Stimulated activated CD4-positive, alpha-beta T cell treated with anti-CD3 and anti-CD28 coated beads, Interleukin-1b, Interleukin-23, amount 100 ng/mL, for 1 hour (primary cell): ENCODE measurements around the gene PASK.
"Not testable (repeated sequence)": the region's sequence is repeated elsewhere in the genome, so short reads cannot be mapped to it uniquely, and the experiment has no call there.

Source experiments
- DNase-seq, 2 donors: peaks; one replicate each; pipeline ENCODE4 v3.0.0-alpha.2; 2020; ENCODE audit warnings: low read depth in 2 of 2

The PASK gene

GRCh38 chr2:241148891-241149674 lies at the start of gene PASK:
PASK (minus strand) TSS chr2:241149472; CDS start chr2:241143032, 6,440 bp downstream.
- DNase-seq, result peak; percentile 71 to 74

GRCh38 chr2:241198381-241199279 lies 49.4 kb upstream of the PASK start:
- DNase-seq, result no peak

GRCh38 chr2:241197947-241198346 lies 48.7 kb upstream of the PASK start:
- no peak for DNase-seq

- DNase-seq, result not testable (repeated sequence)
Observed at GRCh38 chr2:241197246-241197645, 48.0 kb upstream of the PASK start.

- no peak for DNase-seq
Observed at GRCh38 chr2:241195506-241196130, 46.3 kb upstream of the PASK start.

GRCh38 chr2:241194811-241195210 lies 45.5 kb upstream of the PASK start:
- no peak for DNase-seq

- no peak for DNase-seq
Observed at GRCh38 chr2:241193271-241193670, 44.0 kb upstream of the PASK start.

GRCh38 chr2:241191081-241191480 lies 41.8 kb upstream of the PASK start:
- no peak for DNase-seq

- no peak for DNase-seq
Observed at GRCh38 chr2:241190291-241190981, 41.2 kb upstream of the PASK start.

- DNase-seq, result no peak
Observed at GRCh38 chr2:241189856-241190201, 40.6 kb upstream of the PASK start.

GRCh38 chr2:241189093-241189855 lies 40.0 kb upstream of the PASK start:
- no peak for DNase-seq

- DNase-seq, result no peak
Observed at GRCh38 chr2:241188361-241189092, 39.3 kb upstream of the PASK start, which contains the start of gene ANO7. ANO7 (plus strand) TSS chr2:241188677; CDS start chr2:241190064, 1,387 bp downstream.

- DNase-seq, result no peak
Observed at GRCh38 chr2:241187918-241188234, 38.6 kb upstream of the PASK start.

GRCh38 chr2:241187101-241187917 lies 38.0 kb upstream of the PASK start:
- DNase-seq, result no peak

GRCh38 chr2:241185961-241186360 lies 36.7 kb upstream of the PASK start:
- no peak for DNase-seq

GRCh38 chr2:241184901-241185300 lies 35.6 kb upstream of the PASK start:
- DNase-seq, result no peak

GRCh38 chr2:241183221-241183620 lies 33.9 kb upstream of the PASK start:
- no peak for DNase-seq

- no peak for DNase-seq
Observed at GRCh38 chr2:241182531-241183133, 33.4 kb upstream of the PASK start.

GRCh38 chr2:241182126-241182525 lies 32.9 kb upstream of the PASK start:
- DNase-seq, result no peak
